ENCODE measurements around the gene ANGPTL8.

The ANGPTL8 gene

DNA sequence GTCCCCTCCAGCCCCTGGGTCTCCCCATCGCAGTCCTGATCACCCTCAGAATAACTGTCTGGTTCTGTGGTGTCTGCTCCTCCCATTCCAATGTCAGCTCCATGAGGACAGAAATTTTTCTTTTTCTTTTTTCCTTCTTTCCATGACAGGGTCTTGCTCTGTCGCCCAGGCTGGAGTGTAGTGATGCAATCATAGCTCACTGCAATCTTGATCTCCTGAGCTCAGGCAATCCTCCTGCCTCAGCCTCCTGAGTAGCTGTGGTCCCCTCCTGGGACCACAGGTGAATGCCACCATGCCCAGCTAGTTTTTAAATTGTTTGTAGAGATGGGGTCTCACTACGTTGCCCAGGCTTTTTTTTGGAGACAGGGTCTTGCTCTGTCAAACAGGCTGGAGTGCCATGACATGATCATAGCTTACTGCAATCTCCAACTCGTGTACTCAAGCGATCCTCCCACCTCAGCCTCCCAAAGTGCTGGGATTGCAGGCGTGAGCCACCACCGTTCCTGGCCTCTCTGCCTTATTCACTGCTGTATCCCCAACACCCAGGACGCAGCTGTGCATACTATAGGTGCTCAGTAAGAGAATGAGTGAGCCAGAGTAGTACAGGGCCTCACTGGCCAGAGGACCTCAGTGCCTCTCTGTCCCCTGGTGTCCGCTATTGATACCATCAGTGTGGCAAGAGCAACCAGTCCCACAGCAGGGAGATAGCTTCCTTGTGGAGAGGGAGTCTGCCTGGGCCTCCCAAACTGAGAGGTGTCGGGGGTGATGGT lies 28.1 kb downstream of the ANGPTL8 start:
- H3K27ac ChIP-seq, result peak overlapping the region in 1 of 2 donors; percentile 6
- no peak for DNase-seq (ENCODE audit: low spot score)
- no peak for TF ChIP-seq CTCF (IDR thresholded peaks at IDR 0.05)
- no peak overlapping the region for H3K4me3 ChIP-seq

DNA sequence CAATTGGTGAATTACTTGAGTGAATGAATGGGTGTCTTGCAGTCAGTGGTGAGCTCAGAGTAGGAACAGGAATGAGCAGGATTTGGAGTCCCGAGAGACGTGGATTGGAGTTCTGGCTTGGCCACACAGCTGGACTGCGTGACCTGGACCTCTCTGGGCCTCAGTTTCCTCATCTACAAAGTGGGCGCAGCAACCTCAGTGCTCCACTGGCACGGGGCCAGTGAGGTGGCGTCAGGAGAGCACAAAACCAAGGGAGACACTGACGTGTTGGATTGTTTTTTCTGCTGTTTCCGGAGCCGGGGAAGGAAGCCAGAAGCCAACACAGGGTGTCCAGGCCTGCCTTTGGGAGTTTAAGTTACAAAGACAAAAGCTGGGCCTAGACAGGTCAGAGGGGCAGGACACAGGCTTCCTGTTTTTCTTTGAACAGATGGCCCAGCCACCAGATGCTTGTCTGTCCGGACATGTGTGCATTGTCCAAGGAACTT lies 29.4 kb downstream of the ANGPTL8 start:
- peak overlapping the region in 1 of 2 donors; percentile 19 for H3K27ac ChIP-seq
- DNase-seq (ENCODE audit: low spot score), result no peak
- H3K4me3 ChIP-seq, result no peak overlapping the region
- no peak for TF ChIP-seq CTCF (IDR thresholded peaks at IDR 0.05)

GRCh38 chr19:11269408-11269807 lies 30.0 kb downstream of the ANGPTL8 start:
- DNase-seq (ENCODE audit: low spot score), result no peak
- Histone ChIP-seq H3K27ac (peak overlapping the region in 1 of 2 donors; percentile 19), H3K4me3 (no peak overlapping the region)
- TF ChIP-seq CTCF (IDR thresholded peaks at IDR 0.05), result no peak

DNA sequence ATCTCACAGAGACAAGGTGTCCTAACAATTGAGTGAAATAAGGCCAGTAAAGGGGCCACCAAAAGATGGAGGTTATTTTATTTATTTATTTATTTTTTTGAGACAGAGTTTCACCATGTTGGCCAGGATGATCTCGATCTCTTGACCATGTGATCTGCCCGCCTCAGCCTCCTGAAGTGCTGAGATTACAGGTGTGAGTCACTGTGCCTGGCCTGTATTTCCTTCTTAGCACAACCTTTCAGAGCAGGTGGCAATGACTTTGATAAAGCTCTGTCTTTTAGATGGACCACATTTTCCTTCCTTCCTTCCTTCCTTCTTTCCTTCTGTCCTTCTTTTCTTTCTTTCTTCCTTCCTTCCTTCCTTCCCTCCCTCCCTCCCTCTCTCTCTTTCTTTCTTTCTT lies 33.9 kb downstream of the ANGPTL8 start:
- no peak for TF ChIP-seq CTCF (IDR thresholded peaks at IDR 0.05)
- Histone ChIP-seq H3K27ac (no peak overlapping the region), H3K4me3 (no peak overlapping the region)
- DNase-seq (ENCODE audit: low spot score), result no peak

GRCh38 chr19:11273989-11274388 lies 34.6 kb downstream of the ANGPTL8 start:
- no peak overlapping the region for H3K27ac ChIP-seq
- no peak for TF ChIP-seq CTCF (IDR thresholded peaks at IDR 0.05)
- DNase-seq (ENCODE audit: low spot score), result no peak
- H3K4me3 ChIP-seq, result no peak overlapping the region

GRCh38 chr19:11274533-11275086 lies 35.2 kb downstream of the ANGPTL8 start:
- no peak for DNase-seq (ENCODE audit: low spot score)
- Histone ChIP-seq H3K27ac (no peak overlapping the region), H3K4me3 (no peak overlapping the region)
- no peak for TF ChIP-seq CTCF (IDR thresholded peaks at IDR 0.05)

DNA sequence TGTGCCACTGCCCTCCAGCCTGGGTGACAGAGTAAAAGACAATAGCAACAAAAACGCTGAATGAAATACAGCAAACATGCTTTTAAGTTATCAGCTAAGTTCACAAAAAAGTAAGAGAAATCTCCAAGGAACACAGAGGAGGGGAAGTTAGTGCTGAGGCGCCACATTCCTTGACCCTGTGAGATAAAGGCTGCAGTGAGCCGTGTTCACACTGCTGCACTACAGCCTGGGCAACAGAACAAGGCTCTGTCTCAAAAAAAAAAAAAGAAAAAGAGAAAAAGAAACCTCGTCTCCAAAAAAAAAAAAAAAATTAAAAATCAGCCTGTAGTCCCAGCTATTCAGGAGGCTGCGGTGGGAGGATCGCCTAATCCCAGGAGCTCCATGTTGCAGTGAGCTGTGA lies 39.3 kb downstream of the ANGPTL8 start:
- DNase-seq (ENCODE audit: low spot score), result no peak
- H3K27ac ChIP-seq, result no peak overlapping the region

More for the DNA sequence above, 39.3 kb downstream of the ANGPTL8 start:
- TF ChIP-seq CTCF (IDR thresholded peaks at IDR 0.05), result no peak
- H3K4me3 ChIP-seq, result no peak overlapping the region

Data from coronary artery (tissue), 2 donors.